Raji (cell line): ENCODE measurements around the gene KIF6.

ENCODE experiments used
- POLR2A ChIP-seq: IDR thresholded peaks from 2 replicates; pipeline ENCODE4 v1.6.1; 2011; ENCODE audit warnings: low read depth, low read length, control low read depth; ENCODE audit not compliant: insufficient read depth

The KIF6 gene

DNA sequence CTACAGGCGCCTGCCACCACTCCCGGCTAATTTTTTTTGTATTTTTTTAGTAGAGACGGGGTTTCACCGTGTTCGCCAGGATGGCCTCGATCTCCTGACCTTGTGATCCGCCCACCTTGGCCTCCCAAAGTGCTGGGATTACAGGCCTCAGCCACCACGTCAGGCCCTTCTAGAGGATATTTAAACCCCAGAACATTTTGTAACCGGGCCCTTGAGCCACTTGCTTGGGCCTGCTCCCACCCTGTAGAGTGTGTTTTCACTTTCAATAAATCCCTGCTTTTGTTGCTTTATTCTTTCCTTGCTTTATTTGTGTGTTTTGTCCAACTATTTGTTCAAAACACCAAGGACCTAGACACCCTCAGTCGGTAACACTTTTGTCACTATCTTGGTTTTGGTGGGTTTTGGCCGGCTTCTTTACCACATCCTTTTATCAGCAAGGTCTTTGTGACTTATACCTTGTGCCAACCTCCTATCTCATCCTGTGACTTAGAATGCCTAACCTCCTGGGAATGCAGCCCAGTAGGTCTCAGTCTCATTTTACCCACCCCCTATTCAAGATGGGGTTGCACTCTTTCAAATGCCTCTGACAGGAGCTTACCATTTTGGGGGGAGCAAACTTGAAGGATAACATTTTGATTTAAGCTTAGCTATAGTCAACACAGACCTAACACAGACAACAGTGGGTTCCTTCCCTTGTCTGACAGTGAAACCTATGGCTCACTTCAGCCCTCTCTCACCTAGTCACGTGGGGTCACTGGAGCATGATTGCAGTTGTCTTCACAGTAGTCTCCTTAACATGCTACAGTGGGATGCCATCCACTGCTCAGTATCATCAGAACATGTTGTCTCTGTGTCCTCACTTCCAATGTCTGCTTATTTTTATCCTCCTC lies 27.9 kb upstream of the KIF6 start:
- TF ChIP-seq POLR2A = no peak

DNA sequence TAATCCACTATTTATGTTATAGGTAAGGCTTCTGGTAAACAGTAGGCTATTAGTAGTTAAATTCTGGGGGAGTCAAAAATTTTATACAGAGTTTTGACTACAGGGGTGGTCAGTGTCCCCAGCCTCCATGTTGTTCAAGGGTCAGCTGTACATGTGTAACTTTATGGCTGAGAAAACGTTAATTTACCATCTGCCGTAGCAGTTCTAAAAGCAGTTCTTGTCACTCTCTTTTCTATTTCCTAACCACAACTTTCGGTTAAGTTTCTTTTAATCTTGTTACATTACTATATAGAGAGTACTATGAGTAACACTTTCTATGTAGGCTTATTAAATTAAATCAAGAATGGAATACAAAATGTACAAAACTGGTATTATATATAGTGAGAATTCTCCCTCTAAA lies 21.6 kb upstream of the KIF6 start:
- no peak for TF ChIP-seq POLR2A

DNA sequence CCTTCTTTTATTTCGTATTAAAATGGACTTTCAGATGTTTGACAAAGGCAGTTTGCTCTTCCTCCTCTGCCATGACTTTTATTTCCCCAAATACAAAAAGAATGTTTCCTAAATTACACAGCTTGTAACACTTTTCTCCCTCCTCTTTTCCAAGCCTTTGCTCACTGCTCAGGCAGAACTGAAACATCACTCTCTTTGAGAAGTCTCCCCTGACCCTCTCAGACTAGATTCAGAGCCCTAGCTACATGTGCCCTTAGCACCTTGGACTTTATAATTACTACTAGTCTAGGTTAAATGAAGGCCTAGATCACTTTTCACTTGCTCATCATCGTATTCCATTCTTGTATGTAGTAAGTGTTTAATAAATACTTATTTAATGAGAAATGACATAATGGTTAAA lies 8.5 kb upstream of the KIF6 start:
- TF ChIP-seq POLR2A = no peak

DNA sequence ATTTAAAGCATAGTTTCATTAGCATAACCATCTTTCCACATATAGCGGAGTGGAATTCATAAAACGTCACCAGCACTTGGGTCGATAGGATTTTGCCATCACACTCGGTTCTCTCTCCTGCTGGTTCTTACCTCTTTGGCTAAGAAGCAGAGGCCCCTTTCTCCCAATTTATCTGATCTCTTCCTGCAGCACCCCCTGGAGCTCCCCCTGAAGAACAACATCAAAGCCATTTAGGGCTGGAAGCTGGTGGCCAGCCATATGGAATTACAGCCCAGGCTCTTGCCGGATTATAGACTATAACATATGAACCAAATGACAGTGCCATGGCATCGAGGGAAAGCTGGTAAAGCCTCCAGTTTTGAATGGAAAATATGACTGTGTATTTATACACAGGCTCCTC lies 6.4 kb upstream of the KIF6 start:
- TF ChIP-seq POLR2A = no peak

DNA sequence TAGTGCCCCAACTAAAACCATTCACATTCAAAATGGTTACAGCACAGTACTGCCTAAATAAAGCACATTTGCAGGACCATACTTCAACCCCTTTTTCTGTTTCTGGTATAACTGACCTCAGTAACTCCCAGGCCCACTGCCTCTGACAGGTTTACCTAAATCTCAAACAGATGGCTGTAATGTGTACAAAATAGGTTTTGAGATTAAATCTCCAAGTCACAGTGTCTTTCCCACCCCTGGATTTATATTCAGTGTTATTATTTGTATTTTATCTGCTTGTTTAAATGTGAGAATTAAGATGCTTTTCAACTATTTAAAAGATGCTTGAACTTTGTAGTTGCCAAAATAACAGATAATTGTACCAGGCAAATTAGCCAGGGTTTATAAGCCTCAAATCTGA lies 4.7 kb upstream of the KIF6 start:
- TF ChIP-seq POLR2A = no peak

DNA sequence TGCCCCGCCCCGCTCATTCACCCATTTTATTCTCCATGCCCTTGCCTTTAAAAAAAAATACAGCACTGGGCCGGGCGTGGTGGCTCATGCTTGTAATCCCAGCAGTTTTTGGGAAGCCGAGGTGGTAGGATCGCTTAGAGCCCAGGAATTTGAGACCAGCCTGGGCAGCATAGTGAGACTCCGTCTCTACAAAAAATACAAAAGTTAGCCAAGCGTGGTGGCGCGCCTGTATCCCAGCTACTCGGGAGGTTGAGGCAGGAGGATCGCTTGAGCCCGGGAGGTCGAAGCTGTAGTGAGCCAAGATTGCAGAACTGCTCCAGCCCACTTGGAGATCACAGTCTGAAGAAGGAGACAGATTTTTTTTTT lies 407 bp upstream of the KIF6 start:
- TF ChIP-seq POLR2A = no peak

DNA sequence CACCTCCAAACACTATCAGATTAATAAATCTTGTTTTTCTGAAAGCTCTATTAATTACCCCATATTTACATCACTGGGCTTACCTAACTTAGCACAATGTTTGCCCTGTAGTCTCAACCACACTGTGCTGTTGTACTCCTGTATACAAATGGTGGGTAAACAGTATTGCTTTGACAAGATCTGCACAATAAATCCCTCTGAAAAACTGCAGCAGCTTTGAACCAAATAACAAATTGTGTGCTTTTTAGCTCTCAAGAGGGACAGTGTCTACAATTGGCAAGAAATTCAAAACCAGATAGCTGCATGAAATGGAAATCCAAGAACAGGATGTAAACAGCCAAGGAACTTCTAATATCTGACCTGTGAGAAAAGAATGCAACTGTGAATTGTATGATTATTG lies 10.4 kb downstream of the KIF6 start:
- TF ChIP-seq POLR2A = no peak

DNA sequence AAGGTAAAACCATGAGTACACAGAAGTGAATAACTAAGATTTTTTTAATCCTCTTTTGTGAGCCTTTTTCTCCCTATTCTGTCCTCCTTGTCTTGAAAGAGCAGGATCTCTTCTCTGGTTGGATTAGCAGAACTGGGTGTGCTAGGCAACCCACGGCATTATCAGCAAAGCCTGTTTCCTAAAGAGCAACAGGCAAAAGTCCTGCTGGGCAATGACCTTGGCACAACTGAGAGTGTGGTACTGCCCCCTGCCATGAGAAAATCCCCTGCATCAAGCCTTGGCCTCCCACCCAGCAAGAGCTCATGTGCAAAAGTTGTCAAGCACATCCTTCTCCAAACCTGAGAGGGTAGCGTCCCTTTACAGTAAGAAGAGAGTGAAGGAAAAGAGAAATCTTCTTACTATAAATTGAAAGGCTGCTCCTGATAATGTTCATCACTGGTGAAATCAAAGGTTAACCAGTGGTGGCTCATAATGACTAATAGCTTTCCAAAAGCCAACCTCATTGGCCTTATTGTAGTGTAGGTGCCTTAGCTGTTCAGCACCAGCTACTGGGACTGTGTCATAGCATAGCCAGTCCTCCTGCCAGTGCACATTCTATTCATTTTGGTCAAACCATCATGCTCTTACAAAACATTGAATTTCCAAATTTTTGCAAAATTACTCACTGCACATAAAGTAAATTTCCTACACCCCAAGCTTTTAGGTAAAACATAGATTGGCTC lies 17.1 kb downstream of the KIF6 start:
- no peak for TF ChIP-seq POLR2A

DNA sequence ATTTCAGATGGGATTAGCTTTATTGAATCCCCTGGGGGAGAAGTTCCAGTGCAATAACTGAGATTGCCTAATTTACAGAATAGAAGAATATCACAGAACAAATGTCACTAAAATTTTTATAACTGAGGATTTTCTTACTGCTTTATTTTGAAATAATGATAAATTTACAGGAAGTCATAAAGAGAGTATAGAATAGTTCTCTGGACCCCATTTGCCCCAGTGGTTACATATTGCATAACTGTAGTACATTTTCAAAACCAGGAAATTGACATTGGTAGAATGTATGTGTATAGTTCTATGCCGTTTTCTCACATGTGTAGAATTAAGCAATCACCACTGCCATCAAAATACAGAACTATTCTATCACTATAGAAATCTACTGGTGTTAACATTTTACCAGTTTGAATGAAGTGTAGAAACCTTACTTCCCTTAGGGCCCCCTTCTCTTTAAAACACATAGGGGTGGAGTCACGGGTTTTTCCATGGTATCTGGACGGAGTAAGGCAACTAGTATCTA lies 18.3 kb downstream of the KIF6 start:
- TF ChIP-seq POLR2A = no peak

DNA sequence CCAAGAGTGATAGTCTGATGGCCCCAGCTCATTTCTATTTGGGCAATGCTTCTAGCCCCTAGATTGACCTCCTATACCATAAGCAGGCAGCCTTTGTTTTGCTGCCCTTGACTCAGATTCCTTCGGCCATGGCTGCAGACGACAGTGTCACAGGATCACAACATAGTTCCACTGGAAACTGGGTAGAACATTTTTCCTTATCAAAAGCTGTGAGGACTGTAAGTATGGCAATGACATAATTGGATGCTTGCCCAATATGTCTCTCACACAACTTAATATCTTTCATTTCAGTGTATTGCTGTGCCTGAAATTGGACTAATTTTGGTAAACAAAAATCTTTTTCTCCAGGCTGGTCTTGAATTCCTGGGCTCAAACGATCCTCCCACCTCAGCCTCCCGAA lies 22.9 kb downstream of the KIF6 start:
- no peak for TF ChIP-seq POLR2A

DNA sequence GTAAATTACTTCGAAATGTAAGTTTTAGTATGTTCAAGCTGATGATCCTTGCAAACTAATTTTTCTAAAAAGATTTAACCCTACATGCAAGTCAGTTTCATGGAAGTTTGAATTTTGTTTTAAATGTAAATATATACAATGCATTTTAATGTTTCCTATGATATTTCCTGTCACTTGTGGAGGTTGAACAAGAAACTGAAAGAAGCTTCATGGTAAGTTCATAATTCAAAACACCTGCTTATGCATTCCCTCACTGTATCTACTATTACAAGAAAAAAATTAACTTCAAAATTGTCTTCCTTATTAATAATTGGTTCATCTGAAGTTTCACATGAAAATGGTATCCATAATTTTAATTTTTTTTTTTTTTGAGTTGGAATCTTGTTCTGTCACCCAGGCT lies 24.8 kb downstream of the KIF6 start:
- no peak for TF ChIP-seq POLR2A

DNA sequence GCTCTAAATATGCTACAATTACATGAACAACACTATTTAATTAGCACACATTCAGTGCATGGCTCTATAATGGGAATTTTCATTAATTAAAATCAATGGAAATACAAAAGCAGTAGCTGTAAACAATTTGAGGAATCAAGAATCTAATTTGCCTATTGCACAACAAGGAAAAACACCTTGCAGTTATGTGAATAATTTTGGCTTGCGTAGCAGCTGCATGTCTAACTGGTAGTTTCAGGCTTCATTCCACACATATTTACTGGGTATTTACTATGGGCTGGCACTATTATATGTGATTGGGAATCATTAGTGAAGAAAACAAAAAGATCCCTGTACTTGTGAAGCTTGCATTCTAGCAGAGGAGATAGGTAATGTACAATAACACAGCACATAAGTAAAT lies 26.4 kb downstream of the KIF6 start:
- no peak for TF ChIP-seq POLR2A

DNA sequence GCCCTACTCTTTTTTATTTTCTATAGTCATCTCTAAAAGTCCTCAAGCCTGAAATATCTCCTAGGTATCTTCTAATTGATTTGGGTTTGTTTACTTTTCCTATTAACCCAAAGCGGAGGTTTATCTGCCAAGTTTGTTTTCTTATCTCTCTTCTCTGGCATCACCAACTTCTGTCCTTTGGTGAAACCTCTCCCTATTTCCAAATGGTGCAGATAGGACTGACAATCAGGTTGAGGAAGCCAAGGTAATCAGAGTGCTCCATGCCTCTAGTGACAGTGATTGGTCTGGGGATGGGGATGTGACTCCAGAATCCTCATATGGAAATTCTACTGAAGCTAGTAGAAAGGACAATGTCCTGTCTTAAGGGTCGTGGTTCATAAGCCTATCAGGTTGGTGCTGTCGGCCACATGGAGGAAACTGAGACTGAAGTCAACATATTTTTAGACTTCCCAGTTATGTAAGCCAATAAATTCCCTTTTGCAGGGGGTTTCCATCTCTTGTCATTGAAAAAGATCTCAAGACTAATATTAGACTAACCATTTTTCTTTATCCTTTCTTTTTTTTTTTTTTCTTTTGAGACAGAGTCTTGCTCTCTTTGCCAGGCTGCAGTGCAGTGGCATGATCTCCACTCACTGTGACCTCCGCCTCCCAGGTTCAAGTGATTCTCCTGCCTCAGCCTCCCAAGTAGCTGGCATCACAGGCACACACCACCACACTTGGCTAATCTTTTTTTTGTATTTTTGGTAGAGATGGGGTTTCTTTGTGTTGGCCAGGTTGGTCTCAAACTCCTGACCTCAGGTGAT lies 28.0 kb downstream of the KIF6 start:
- TF ChIP-seq POLR2A = no peak

DNA sequence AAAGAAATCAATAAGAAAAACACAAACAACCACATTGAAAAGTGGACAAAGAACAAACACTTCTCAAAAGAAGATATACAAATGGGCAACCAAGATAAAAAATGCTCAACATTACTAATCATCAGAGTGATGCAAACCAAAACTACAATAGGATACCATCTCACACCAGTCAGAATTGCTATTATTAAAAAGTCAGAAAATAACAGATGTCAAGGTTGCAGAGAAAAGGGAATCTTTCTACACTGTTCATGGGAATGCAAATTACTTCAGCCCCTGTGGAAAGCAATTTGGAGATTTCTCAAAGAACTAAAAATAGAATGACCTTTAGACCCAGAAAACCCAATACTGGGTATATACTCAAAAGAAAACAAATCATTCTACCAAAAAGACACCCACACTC lies 29.8 kb downstream of the KIF6 start:
- no peak for TF ChIP-seq POLR2A

DNA sequence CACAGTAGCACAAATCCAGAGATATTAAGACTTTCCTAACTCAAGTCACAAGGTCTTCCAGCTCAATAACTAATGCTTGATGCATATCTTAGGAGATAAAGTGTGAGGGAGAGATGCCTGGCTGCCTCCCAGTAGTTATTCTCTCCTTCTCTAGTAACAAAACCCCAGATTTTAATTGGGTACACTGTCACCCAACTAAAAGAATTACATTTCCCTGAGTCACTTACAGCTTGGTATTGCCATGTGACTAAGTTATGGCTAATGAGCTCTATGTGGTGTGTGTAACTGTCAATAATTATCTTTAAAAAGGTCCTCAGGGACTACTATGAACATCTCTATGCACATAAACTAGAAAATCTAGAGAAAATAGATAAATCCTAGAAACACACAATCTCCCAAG lies 32.0 kb downstream of the KIF6 start:
- no peak for TF ChIP-seq POLR2A
